Keratinocyte (primary cell): ENCODE data around the gene PSMB2. TPM values are rescaled to one million over a fixed set of nuclear protein-coding genes. Genes with fewer than 3 reads are reported as not detected.

ENCODE experiments used
- DNase-seq: peaks from one replicate; pipeline ENCODE4 v3.0.0-alpha.2; 2011; ENCODE audit warnings: low read depth, missing footprints, low spot score
- FAIRE-seq: peaks from 2 replicates; lab custom pipeline; 2011; peaks lifted over from hg19 to GRCh38; lab: Jason Lieb, UNC
- H2AFZ ChIP-seq: 2 replicates; pipeline ENCODE4 v1.6.0; 2012; ENCODE audit warnings: low read length, control low read depth, inconsistent platforms; ENCODE audit not compliant: control insufficient read depth
- H3K27ac ChIP-seq: 2 replicates; pipeline ENCODE4 v1.5.1; 2011; ENCODE audit warnings: low read length; ENCODE audit not compliant: control insufficient read depth, insufficient read depth
- H3K27me3 ChIP-seq: 3 replicates; pipeline ENCODE4 v1.6.0; 2011; ENCODE audit warnings: low read length; ENCODE audit not compliant: control insufficient read depth, insufficient read depth; ENCODE audit errors: extremely low read depth
- H3K36me3 ChIP-seq, 2 experiments: 2 replicates in 1 of 2; 3 replicates in 1 of 2; pipeline ENCODE4 v1.5.1; 2011; ENCODE audit warnings: low read length in 2 of 2, mild to moderate bottlenecking in 1 of 2; ENCODE audit not compliant: control insufficient read depth in 2 of 2, insufficient read depth in 2 of 2; ENCODE audit errors: extremely low read depth in 1 of 2
- H3K4me1 ChIP-seq: 3 replicates; pipeline ENCODE4 v1.5.1; 2011; ENCODE audit warnings: low read length; ENCODE audit not compliant: control insufficient read depth, insufficient read depth; ENCODE audit errors: extremely low read depth
- H3K4me2 ChIP-seq: 3 replicates; pipeline ENCODE4 v1.6.0; 2011; ENCODE audit warnings: low read depth, low read length; ENCODE audit not compliant: control insufficient read depth, insufficient read depth; ENCODE audit errors: extremely low read depth
- H3K4me3 ChIP-seq, 3 experiments: fragments of 200-600 bp in 1 of 3; sonication (generic) in 1 of 3; 2 replicates in 2 of 3; 3 replicates in 1 of 3; pipeline ENCODE4 v1.5.1; 2011 to 2016; ENCODE audit warnings: low read length in 3 of 3, mild to moderate bottlenecking in 3 of 3, control low read depth in 2 of 3, inconsistent platforms in 1 of 3, low read depth in 1 of 3, mixed read lengths in 1 of 3, mixed run types in 1 of 3, moderate library complexity in 1 of 3; ENCODE audit not compliant: control insufficient read depth in 2 of 3, insufficient read depth in 2 of 3; ENCODE audit errors: extremely low read depth in 1 of 3
- H3K79me2 ChIP-seq: 2 replicates; pipeline ENCODE4 v1.6.0; 2012; ENCODE audit warnings: low read length; ENCODE audit not compliant: control insufficient read depth, insufficient read depth
- H3K9ac ChIP-seq: 3 replicates; pipeline ENCODE4 v1.6.0; 2011; ENCODE audit warnings: low read length; ENCODE audit not compliant: control insufficient read depth, insufficient read depth; ENCODE audit errors: extremely low read depth
- H3K9me1 ChIP-seq: 3 replicates; pipeline ENCODE4 v1.6.0; 2011; ENCODE audit warnings: low read length; ENCODE audit not compliant: control insufficient read depth, insufficient read depth; ENCODE audit errors: extremely low read depth
- H3K9me3 ChIP-seq: 2 replicates; pipeline ENCODE4 v1.5.1; 2012; ENCODE audit warnings: low read depth, low read length; ENCODE audit not compliant: control insufficient read depth
- H4K20me1 ChIP-seq: 3 replicates; pipeline ENCODE4 v1.6.0; 2011; ENCODE audit warnings: low read length; ENCODE audit not compliant: control insufficient read depth, insufficient read depth; ENCODE audit errors: extremely low read depth
- EZH2 ChIP-seq: IDR thresholded peaks from one replicate; pipeline ENCODE4 v1.6.1; 2012; ENCODE audit warnings: inconsistent platforms, mild to moderate bottlenecking, low read length, moderate library complexity
- dilution Hi-C: fragments of 300-500 bp; cut with MboI; formaldehyde crosslinking; loops from one replicate; pipeline ENCODE4 v1.7.0; 2020; ENCODE audit warnings: low sequenced_read_pairs; ENCODE audit not compliant: extremely low pct_ligation_motif_present
- polyA plus RNA-seq, 5 experiments: library from polyadenylated mRNA; depleted of rRNA in 3 of 5; stranded (reverse) in 3 of 5; stranded (forward) in 1 of 5; unstranded in 1 of 5; fragments of >200 nt; gene quantifications; 1 replicate in 1 of 5; 2 replicates in 3 of 5; 3 replicates in 1 of 5; pipeline versions ENCODE4 v1.2.1 to v1.2.3, GENCODE V29; 2011 to 2012; ENCODE audit warnings: missing spikeins in 2 of 5, low read depth in 1 of 5, low replicate concordance in 1 of 5
- TF ChIP-seq, protein P1 (sequence below), 3 experiments: IDR thresholded peaks in 1 of 3; conservative IDR thresholded peaks in 1 of 3; optimal IDR thresholded peaks in 1 of 3; 2 replicates in 2 of 3; 3 replicates in 1 of 3; pipeline versions ENCODE3 to v1.5.1; 2011; ENCODE audit warnings: low read length in 3 of 3, mild to moderate bottlenecking in 3 of 3, moderate library complexity in 2 of 3, control low read depth in 1 of 3, inconsistent platforms in 1 of 3; ENCODE audit not compliant: insufficient read depth in 2 of 3; ENCODE audit errors: extremely low read depth in 1 of 3

Gene PSMB2
- polyA plus RNA-seq, 1 donor (not counting 4 experiments of a cell fraction or from before 2014, with no cell fraction given), result 108 TPM

DNA sequence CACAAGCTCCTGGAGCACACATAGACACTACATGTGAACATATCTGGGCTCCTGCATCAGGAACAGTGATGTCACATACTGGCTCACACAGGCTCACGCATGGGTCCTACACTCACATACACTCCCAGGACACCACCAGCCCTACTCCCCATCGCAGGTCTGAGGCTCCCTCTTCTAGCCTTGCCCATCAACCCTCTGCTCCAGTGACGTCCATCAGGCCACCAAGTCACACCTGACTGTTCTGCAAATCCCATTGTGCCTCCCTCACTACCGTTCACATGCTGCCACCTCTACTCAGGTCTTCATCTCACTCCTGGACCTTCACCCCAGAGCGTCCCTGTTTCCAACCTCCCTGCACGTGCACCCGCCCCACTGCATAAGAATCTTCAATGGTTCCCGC lies 50.1 kb downstream of the PSMB2 start:
- Histone ChIP-seq H3K4me3 (no peak overlapping the region), H3K27me3 (no peaks in the 10 kb centered on the region), H3K4me2 (no peak overlapping the region), H3K9me1 (no peaks in the 10 kb centered on the region), H2AFZ (no peak overlapping the region), H3K79me2 (no peaks in the 10 kb centered on the region), H3K4me1 (no peaks in the 10 kb centered on the region), H3K36me3 (peaks cover 0 to 1% of the 10 kb centered on the region in 2 experiments), H4K20me1 (no peaks in the 10 kb centered on the region), H3K9ac (no peak overlapping the region), H3K27ac (no peak overlapping the region), H3K9me3 (no peaks in the 10 kb centered on the region)
- TF ChIP-seq, protein P1, sequence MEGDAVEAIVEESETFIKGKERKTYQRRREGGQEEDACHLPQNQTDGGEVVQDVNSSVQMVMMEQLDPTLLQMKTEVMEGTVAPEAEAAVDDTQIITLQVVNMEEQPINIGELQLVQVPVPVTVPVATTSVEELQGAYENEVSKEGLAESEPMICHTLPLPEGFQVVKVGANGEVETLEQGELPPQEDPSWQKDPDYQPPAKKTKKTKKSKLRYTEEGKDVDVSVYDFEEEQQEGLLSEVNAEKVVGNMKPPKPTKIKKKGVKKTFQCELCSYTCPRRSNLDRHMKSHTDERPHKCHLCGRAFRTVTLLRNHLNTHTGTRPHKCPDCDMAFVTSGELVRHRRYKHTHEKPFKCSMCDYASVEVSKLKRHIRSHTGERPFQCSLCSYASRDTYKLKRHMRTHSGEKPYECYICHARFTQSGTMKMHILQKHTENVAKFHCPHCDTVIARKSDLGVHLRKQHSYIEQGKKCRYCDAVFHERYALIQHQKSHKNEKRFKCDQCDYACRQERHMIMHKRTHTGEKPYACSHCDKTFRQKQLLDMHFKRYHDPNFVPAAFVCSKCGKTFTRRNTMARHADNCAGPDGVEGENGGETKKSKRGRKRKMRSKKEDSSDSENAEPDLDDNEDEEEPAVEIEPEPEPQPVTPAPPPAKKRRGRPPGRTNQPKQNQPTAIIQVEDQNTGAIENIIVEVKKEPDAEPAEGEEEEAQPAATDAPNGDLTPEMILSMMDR (optimal IDR thresholded peaks at IDR 0.05 in 1 of 3, IDR thresholded peaks at IDR 0.05 in 1 of 3, conservative IDR thresholded peaks at IDR 0.05 in 1 of 3; ENCODE audit: extremely low read depth in 1 of 3, insufficient read depth in 2 of 3, low read length in 3 of 3), result no peak
- TF ChIP-seq EZH2, result no peak
- FAIRE-seq (no peak), DNase-seq (no peak)
- dilution Hi-C loops, result no loop called here

DNA sequence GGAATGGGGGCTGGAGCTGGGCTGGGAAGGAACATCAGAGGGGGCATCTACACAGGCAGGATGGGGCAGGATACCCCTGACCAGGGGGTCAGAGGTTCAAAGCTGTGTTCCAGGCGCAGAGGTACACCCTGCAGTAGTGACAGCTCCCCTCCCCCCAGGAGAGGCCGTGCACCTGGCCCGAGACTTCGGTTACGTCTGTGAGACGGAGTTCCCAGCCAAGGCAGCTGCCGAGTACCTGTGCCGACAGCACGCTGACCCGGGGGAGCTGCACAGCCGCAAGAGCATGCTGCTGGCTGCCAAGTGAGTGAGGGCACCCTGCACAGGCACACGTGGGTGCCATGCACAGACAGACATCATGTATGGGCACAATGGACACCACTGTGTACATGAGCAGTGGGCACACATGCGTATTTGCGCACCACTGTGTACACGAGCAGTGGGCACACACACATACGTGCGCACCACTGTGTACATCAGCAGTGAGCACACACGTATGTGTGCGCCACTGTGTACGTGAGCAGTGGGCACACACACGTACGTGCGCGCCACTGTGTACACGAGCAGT lies 50.8 kb downstream of the PSMB2 start:
- Histone ChIP-seq H3K9me3 (no peaks in the 10 kb centered on the region), H3K4me1 (no peaks in the 10 kb centered on the region), H4K20me1 (no peaks in the 10 kb centered on the region), H3K27me3 (no peaks in the 10 kb centered on the region), H3K9ac (no peak overlapping the region), H3K27ac (no peak overlapping the region), H3K79me2 (no peaks in the 10 kb centered on the region), H2AFZ (no peak overlapping the region), H3K9me1 (no peaks in the 10 kb centered on the region), H3K4me2 (no peak overlapping the region), H3K36me3 (peaks cover 0 to 1% of the 10 kb centered on the region in 2 experiments), H3K4me3 (no peak overlapping the region)
- FAIRE-seq, result no peak
- dilution Hi-C loops, result no loop called here
- DNase-seq, result no peak
- TF ChIP-seq, protein P1 (optimal IDR thresholded peaks at IDR 0.05 in 1 of 3, IDR thresholded peaks at IDR 0.05 in 1 of 3, conservative IDR thresholded peaks at IDR 0.05 in 1 of 3; ENCODE audit: extremely low read depth in 1 of 3, insufficient read depth in 2 of 3, low read length in 3 of 3), result no peak
- TF ChIP-seq EZH2, result no peak
